Esophagus muscularis mucosa (tissue), 4 donors: ENCODE data around the gene GID4. TPM values are rescaled to one million over a fixed set of nuclear protein-coding genes. Genes with fewer than 3 reads are reported as not detected.

Experiments
- DNase-seq: peaks from one replicate; pipeline ENCODE4 v3.0.0-alpha.2; 2017; ENCODE audit errors: extremely low spot score
- H3K27ac ChIP-seq, 4 donors: fragments of 200-600 bp; sonication (generic); replicated peaks in 1 of 4; 1 replicate in 3 of 4; 2 replicates in 1 of 4; pipeline ENCODE4 v1.5.1; 2016 to 2019; ENCODE audit warnings: mild to moderate bottlenecking in 1 of 4
- H3K27me3 ChIP-seq, 4 donors: fragments of 200-600 bp; sonication (generic); one replicate each; pipeline versions ENCODE4 v1.5.1 to v1.6.0; 2016 to 2019
- H3K36me3 ChIP-seq, 4 donors: fragments of 200-600 bp; sonication (generic); one replicate each; pipeline ENCODE4 v1.5.1; 2016 to 2019
- H3K4me1 ChIP-seq, 4 donors: fragments of 200-600 bp; sonication (generic); one replicate each; pipeline ENCODE4 v1.5.1; 2016 to 2019
- H3K4me3 ChIP-seq, 4 donors: fragments of 200-600 bp; sonication (generic); 1 replicate in 2 of 4; 2 replicates in 2 of 4; pipeline ENCODE4 v1.5.1; 2016 to 2019; ENCODE audit warnings: mild to moderate bottlenecking in 4 of 4, moderate library complexity in 1 of 4
- H3K9me3 ChIP-seq, 4 donors: fragments of 200-600 bp; sonication (generic); 1 replicate in 3 of 4; 2 replicates in 1 of 4; pipeline ENCODE4 v1.5.1; 2016 to 2019
- CTCF ChIP-seq, 3 experiments: fragments of 200-600 bp in 2 of 3; fragments of 450-650 bp in 1 of 3; sonication (generic) in 2 of 3; IDR thresholded peaks; one replicate each; pipeline ENCODE4 v1.5.1; 2017 to 2019; ENCODE audit warnings: antibody characterized with exemption in 3 of 3, mild to moderate bottlenecking in 2 of 3, moderate library complexity in 1 of 3
- EP300 ChIP-seq: sonication (generic); formaldehyde crosslinking; IDR thresholded peaks from one replicate; pipeline ENCODE4 v1.6.1; 2017; ENCODE audit warnings: antibody characterized with exemption
- POLR2A ChIP-seq: fragments of 450-650 bp; IDR thresholded peaks from one replicate; pipeline ENCODE4 v1.6.1; 2017; ENCODE audit warnings: antibody characterized with exemption, moderate library complexity, mild to moderate bottlenecking, low read depth
- POLR2AphosphoS5 ChIP-seq, 2 donors: sonication (generic); formaldehyde crosslinking; IDR thresholded peaks; one replicate each; pipeline ENCODE4 v1.6.1; 2017; ENCODE audit warnings: antibody characterized with exemption in 2 of 2
- WGBS: methylation state at CpG from one replicate; pipeline ENCODE4 v1.1.5; 2018; 5-methylcytosine and 5-hydroxymethylcytosine counted together
- intact Hi-C: fragments of 100-400 bp; cut with DNase I; formaldehyde crosslinking; loops from one replicate; pipeline ENCODE4 v1.15.1; 2023
- total RNA-seq, 4 donors: library from RNA; depleted of rRNA; stranded (reverse); fragments of >200 nt; gene quantifications; one replicate each; pipeline versions ENCODE4 v1.1.0 to v1.2.1, GENCODE V29; 2016

GID4 gene
- total RNA-seq, 4 donors from 2014 or later = 33.1 to 39.8 (median 34.4) TPM

- Histone ChIP-seq H3K4me1 (no peaks in the 10 kb centered on the region), H3K27ac (no peak overlapping the region), H3K9me3 (no peaks in the 10 kb centered on the region), H3K27me3 (no peaks in the 10 kb centered on the region), H3K36me3 (peaks cover 0 to 53% (median 14%) of the 10 kb centered on the region in 4 donors), H3K4me3 (no peak overlapping the region)
- 72% methylated on average over 26 of the region's 31 CpGs for WGBS
- intact Hi-C loops = no loop called here
- DNase-seq = no peak
- TF ChIP-seq POLR2A (no peak), POLR2AphosphoS5 (IDR thresholded peaks at IDR 0.05) (no peak), EP300 (no peak), CTCF (IDR thresholded peaks at IDR 0.05) (no peak)
These were observed 32.5 kb upstream of the GID4 start for GRCh38 chr17:18006495-18007239.

GRCh38 chr17:18008496-18009268 lies 30.5 kb upstream of the GID4 start:
- intact Hi-C loops = no loop called here
- H3K4me3 ChIP-seq = no peak overlapping the region
- no peak for DNase-seq
- H3K27ac ChIP-seq = no peak overlapping the region
- TF ChIP-seq POLR2AphosphoS5 (IDR thresholded peaks at IDR 0.05) = no peak
- TF ChIP-seq CTCF (IDR thresholded peaks at IDR 0.05) = no peak
- TF ChIP-seq EP300 = no peak
- no peak for TF ChIP-seq POLR2A
- no peaks in the 10 kb centered on the region for H3K9me3 ChIP-seq
- no peaks in the 10 kb centered on the region for H3K27me3 ChIP-seq
- peaks cover 0 to 60% (median 15%) of the 10 kb centered on the region in 4 donors for H3K36me3 ChIP-seq
- WGBS = 61% methylated on average over 4 of the region's 5 CpGs
- no peaks in the 10 kb centered on the region for H3K4me1 ChIP-seq

GRCh38 chr17:18009609-18010420 lies 29.4 kb upstream of the GID4 start:
- Histone ChIP-seq H3K9me3 (no peaks in the 10 kb centered on the region), H3K27ac (no peak overlapping the region), H3K4me3 (no peak overlapping the region), H3K36me3 (peaks cover 0 to 62% (median 15%) of the 10 kb centered on the region in 4 donors), H3K27me3 (no peaks in the 10 kb centered on the region), H3K4me1 (no peaks in the 10 kb centered on the region)
- intact Hi-C loops = no loop called here
- no peak for DNase-seq
- TF ChIP-seq EP300 = no peak
- TF ChIP-seq POLR2AphosphoS5 (IDR thresholded peaks at IDR 0.05) = no peak
- TF ChIP-seq POLR2A = no peak
- no peak for TF ChIP-seq CTCF (IDR thresholded peaks at IDR 0.05)
- 63% methylated on average over 4 of the region's 8 CpGs for WGBS

- TF ChIP-seq EP300 (no peak), POLR2A (no peak), POLR2AphosphoS5 (IDR thresholded peaks at IDR 0.05) (no peak), CTCF (IDR thresholded peaks at IDR 0.05) (no peak)
- no peak for DNase-seq
- no peak overlapping the region for H3K27ac ChIP-seq
- intact Hi-C loops = no loop called here
- peaks cover 10 to 70% (median 25%) of the 10 kb centered on the region in 4 donors for H3K36me3 ChIP-seq
- H3K27me3 ChIP-seq = no peaks in the 10 kb centered on the region
- no peak overlapping the region for H3K4me3 ChIP-seq
- H3K4me1 ChIP-seq = no peaks in the 10 kb centered on the region
- no peaks in the 10 kb centered on the region for H3K9me3 ChIP-seq
- no CpG with 5 or more reads among the region's 5 CpGs for WGBS
These were observed 27.9 kb upstream of the GID4 start for GRCh38 chr17:18011286-18011685.
